Fibroblast of lung (primary cell): ENCODE measurements around the gene DLX6. TPM values are rescaled to one million over a fixed set of nuclear protein-coding genes. Genes with fewer than 3 reads are reported as not detected.

Experiments
- DNase-seq, 2 donors: peaks; one replicate each; pipeline versions ENCODE4 v3.0.0 to v3.0.0-alpha.2; 2010; ENCODE audit warnings: low read depth in 2 of 2
- H2AFZ ChIP-seq: 2 replicates; pipeline ENCODE4 v1.5.1; 2012; ENCODE audit warnings: low read length, control low read depth, inconsistent platforms
- H3K27ac ChIP-seq: 2 replicates; pipeline ENCODE4 v1.5.1; 2011; ENCODE audit warnings: low read length, control low read depth; ENCODE audit not compliant: insufficient read depth
- H3K27me3 ChIP-seq: 2 replicates; pipeline ENCODE4 v1.5.1; 2011; ENCODE audit warnings: mild to moderate bottlenecking, low read length; ENCODE audit not compliant: control insufficient read depth, insufficient read depth
- H3K36me3 ChIP-seq: 2 replicates; pipeline ENCODE4 v1.5.1; 2011; ENCODE audit warnings: low read length; ENCODE audit not compliant: control insufficient read depth, insufficient read depth
- H3K4me1 ChIP-seq: 2 replicates; pipeline ENCODE4 v1.5.1; 2011; ENCODE audit warnings: low read length; ENCODE audit not compliant: control insufficient read depth, insufficient read depth; ENCODE audit errors: extremely low read depth
- H3K4me2 ChIP-seq: 2 replicates; pipeline ENCODE4 v1.5.1; 2011; ENCODE audit warnings: low read length, control low read depth; ENCODE audit not compliant: insufficient read depth; ENCODE audit errors: extremely low read depth
- H3K4me3 ChIP-seq, 4 experiments: fragments of 200-600 bp in 1 of 4; sonication (generic) in 1 of 4; replicated peaks in 1 of 4; 2 replicates each; pipeline ENCODE4 v1.5.1; 2011 to 2016; ENCODE audit warnings: low read length in 4 of 4, low read depth in 3 of 4, mild to moderate bottlenecking in 3 of 4, control low read depth in 2 of 4, inconsistent platforms in 1 of 4, mixed read lengths in 1 of 4; ENCODE audit not compliant: insufficient read depth in 1 of 4; ENCODE audit errors: control extremely low read depth in 1 of 4
- H3K79me2 ChIP-seq: 2 replicates; pipeline ENCODE4 v1.5.1; 2012; ENCODE audit warnings: mild to moderate bottlenecking, low read length, inconsistent platforms; ENCODE audit not compliant: control insufficient read depth, insufficient read depth
- H3K9ac ChIP-seq: 2 replicates; pipeline ENCODE4 v1.5.1; 2011; ENCODE audit warnings: mild to moderate bottlenecking, low read length, control low read depth; ENCODE audit not compliant: insufficient read depth
- H3K9me3 ChIP-seq: 2 replicates; pipeline ENCODE4 v1.5.1; 2012; ENCODE audit warnings: low read depth, low read length; ENCODE audit not compliant: control insufficient read depth, insufficient read depth
- H4K20me1 ChIP-seq: 2 replicates; pipeline ENCODE4 v1.5.1; 2011; ENCODE audit warnings: low read length; ENCODE audit not compliant: control insufficient read depth, insufficient read depth; ENCODE audit errors: extremely low read depth
- CTCF ChIP-seq, 2 donors: IDR thresholded peaks in 1 of 2; conservative IDR thresholded peaks in 1 of 2; 1 replicate in 1 of 2; 2 replicates in 1 of 2; pipeline ENCODE4 v1.5.1; 2011 to 2012; ENCODE audit warnings: low read length in 2 of 2, control low read depth in 1 of 2, inconsistent platforms in 1 of 2, low read depth in 1 of 2, mild to moderate bottlenecking in 1 of 2
- EZH2 ChIP-seq: IDR thresholded peaks from 2 replicates; pipeline ENCODE4 v1.5.1; 2012; ENCODE audit warnings: low read length, control low read depth, mild to moderate bottlenecking; ENCODE audit errors: missing control alignments
- polyA plus RNA-seq, 2 donors: library from polyadenylated mRNA; depleted of rRNA in 1 of 2; stranded (reverse) in 1 of 2; unstranded in 1 of 2; fragments of >200 nt; gene quantifications; 2 replicates each; pipeline ENCODE4 v1.2.1, GENCODE V29; 2011 to 2012; ENCODE audit warnings: missing spikeins in 1 of 2
- total RNA-seq: library from RNA; depleted of rRNA; stranded (reverse); fragments of >200 nt; gene quantifications from 2 replicates; pipeline ENCODE4 v1.2.1, GENCODE V29; 2014

Gene DLX6
- total and polyA plus RNA-seq, 2 donors (not counting 1 experiment from before 2014, with no cell fraction given) = under 0.01 TPM; not detected in 1

GRCh38 chr7:97012365-97013133 lies 7.2 kb downstream of the DLX6 start:
- H3K4me2 ChIP-seq = no peak overlapping the region

GRCh38 chr7:97013134-97013844 lies 7.9 kb downstream of the DLX6 start:
- H4K20me1 ChIP-seq = no peaks in the 10 kb centered on the region
- TF ChIP-seq CTCF (conservative IDR thresholded peaks at IDR 0.05 in 1 of 2, IDR thresholded peaks at IDR 0.05 in 1 of 2; ENCODE audit: low read depth in 1 of 2, low read length in 2 of 2) (no peak), EZH2 (no peak)
- no peak overlapping the region for H3K27ac ChIP-seq
- no peak for DNase-seq
- H3K4me2 ChIP-seq = no peak overlapping the region
- no peaks in the 10 kb centered on the region for H3K36me3 ChIP-seq
- no peaks in the 10 kb centered on the region for H3K79me2 ChIP-seq
- peaks cover 57% of the 10 kb centered on the region for H3K27me3 ChIP-seq
- no peaks in the 10 kb centered on the region for H3K9me3 ChIP-seq
- H3K9ac ChIP-seq = no peak overlapping the region
- no peak overlapping the region for H3K4me3 ChIP-seq
- H2AFZ ChIP-seq = no peak overlapping the region
- no peaks in the 10 kb centered on the region for H3K4me1 ChIP-seq

More at GRCh38 chr7:97012365-97013133, 7.2 kb downstream of the DLX6 start:
- TF ChIP-seq EZH2 (no peak), CTCF (conservative IDR thresholded peaks at IDR 0.05 in 1 of 2, IDR thresholded peaks at IDR 0.05 in 1 of 2; ENCODE audit: low read depth in 1 of 2, low read length in 2 of 2) (no peak)
- no peak overlapping the region for H2AFZ ChIP-seq
- H4K20me1 ChIP-seq = no peaks in the 10 kb centered on the region
- no peaks in the 10 kb centered on the region for H3K79me2 ChIP-seq
- H3K36me3 ChIP-seq = no peaks in the 10 kb centered on the region
- no peak overlapping the region for H3K4me3 ChIP-seq
- H3K9me3 ChIP-seq = no peaks in the 10 kb centered on the region
- no peaks in the 10 kb centered on the region for H3K4me1 ChIP-seq
- no peak for DNase-seq
- no peak overlapping the region for H3K27ac ChIP-seq
- peaks cover 55% of the 10 kb centered on the region for H3K27me3 ChIP-seq
- no peak overlapping the region for H3K9ac ChIP-seq

- TF ChIP-seq CTCF (conservative IDR thresholded peaks at IDR 0.05 in 1 of 2, IDR thresholded peaks at IDR 0.05 in 1 of 2; ENCODE audit: low read depth in 1 of 2, low read length in 2 of 2) (no peak), EZH2 (no peak)
- Histone ChIP-seq H3K4me2 (no peak overlapping the region), H3K9ac (no peak overlapping the region), H3K9me3 (no peaks in the 10 kb centered on the region), H3K79me2 (no peaks in the 10 kb centered on the region), H3K36me3 (no peaks in the 10 kb centered on the region), H3K4me1 (no peaks in the 10 kb centered on the region), H4K20me1 (no peaks in the 10 kb centered on the region), H2AFZ (no peak overlapping the region), H3K27me3 (peaks cover 55% of the 10 kb centered on the region), H3K27ac (no peak overlapping the region), H3K4me3 (no peak overlapping the region)
- no peak for DNase-seq
Measured at GRCh38 chr7:97013845-97014134, 8.4 kb downstream of the DLX6 start.
